ENCODE data around the gene ACADL. TPM values are rescaled to one million over a fixed set of nuclear protein-coding genes. Genes with fewer than 3 reads are reported as not detected.

ACADL gene
- total and polyA plus RNA-seq, 2 donors (not counting 3 experiments of a cell fraction or from before 2014, with no cell fraction given): not detected

DNA sequence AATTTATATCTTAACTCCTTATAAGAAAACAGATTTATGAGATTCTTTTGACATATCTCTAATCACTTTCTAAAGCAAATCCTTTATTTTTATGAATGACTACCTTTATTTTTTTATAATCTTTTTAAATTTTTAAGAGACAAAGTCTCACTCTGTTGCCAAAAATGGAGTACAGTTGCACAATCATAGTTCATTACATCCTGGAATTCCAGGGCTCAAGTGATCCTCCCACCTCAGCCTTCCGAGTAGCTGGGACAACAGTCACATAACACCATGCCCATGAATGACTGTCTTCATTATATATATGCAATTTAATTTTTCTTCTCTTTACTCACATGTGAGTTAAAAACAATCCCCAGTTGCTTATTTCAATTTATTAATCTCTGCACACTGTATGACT lies 21.7 kb downstream of the ACADL start:
- intact Hi-C loops (cut with micrococcal nuclease): no loop called here
- no peak for FAIRE-seq
- POLR2A ChIA-PET: no interaction called here

More for the DNA sequence above, 21.7 kb downstream of the ACADL start:
- Histone ChIP-seq H3K4me1 (ENCODE audit: control insufficient read depth, extremely low read depth, insufficient read depth, low read length) (peaks cover 3% of the 10 kb centered on the region), H3K9ac (replicated peaks; ENCODE audit: extremely low read depth, insufficient read depth, low read length) (no peak overlapping the region), H3K4me3 (replicated peaks in 1 of 3; ENCODE audit: insufficient read depth in 1 of 3, low read depth in 1 of 3, low read length in 3 of 3) (no peak overlapping the region), H3K79me2 (ENCODE audit: control insufficient read depth, insufficient read depth, low read length) (no peaks in the 10 kb centered on the region), H3K27me3 (ENCODE audit: control insufficient read depth in 2 of 2, insufficient read depth in 2 of 2, low read length in 2 of 2) (peaks cover 0 to 14% of the 10 kb centered on the region in 2 experiments), H2AFZ (ENCODE audit: low read depth, low read length) (no peak overlapping the region), H4K20me1 (replicated peaks; ENCODE audit: control insufficient read depth, extremely low read depth, insufficient read depth, low read length) (no peaks in the 10 kb centered on the region), H3K27ac (ENCODE audit: insufficient read depth, low read depth, low read length) (no peak overlapping the region), H3K36me3 (ENCODE audit: control insufficient read depth in 2 of 2, extremely low read depth in 1 of 2, insufficient read depth in 2 of 2, low read length in 2 of 2) (no peaks in the 10 kb centered on the region), H3K9me3 (replicated peaks; ENCODE audit: control insufficient read depth, insufficient read depth, low read length) (no peaks in the 10 kb centered on the region), H3K9me1 (replicated peaks; ENCODE audit: control insufficient read depth, extremely low read depth, insufficient read depth, low read length) (no peaks in the 10 kb centered on the region), H3K4me2 (ENCODE audit: insufficient read depth, low read length) (no peak overlapping the region)
- no peak for TF ChIP-seq POLR2A (IDR thresholded peaks at IDR 0.05; ENCODE audit: low read depth, low read length)
- TF ChIP-seq, protein P1, sequence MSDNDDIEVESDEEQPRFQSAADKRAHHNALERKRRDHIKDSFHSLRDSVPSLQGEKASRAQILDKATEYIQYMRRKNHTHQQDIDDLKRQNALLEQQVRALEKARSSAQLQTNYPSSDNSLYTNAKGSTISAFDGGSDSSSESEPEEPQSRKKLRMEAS (IDR thresholded peaks at IDR 0.05; ENCODE audit: insufficient read depth, insufficient read length): no peak
- no peak for TF ChIP-seq JUN (IDR thresholded peaks at IDR 0.05; ENCODE audit: borderline replicate concordance, insufficient read depth, insufficient read length, low read depth)
- TF ChIP-seq POLR2AphosphoS5 (IDR thresholded peaks at IDR 0.05; ENCODE audit: insufficient read depth, low read depth, low read length): no peak
- TF ChIP-seq EZH2 (IDR thresholded peaks at IDR 0.05; ENCODE audit: borderline replicate concordance, low read depth, low read length, severe bottlenecking): no peak
- TF ChIP-seq, protein P2, sequence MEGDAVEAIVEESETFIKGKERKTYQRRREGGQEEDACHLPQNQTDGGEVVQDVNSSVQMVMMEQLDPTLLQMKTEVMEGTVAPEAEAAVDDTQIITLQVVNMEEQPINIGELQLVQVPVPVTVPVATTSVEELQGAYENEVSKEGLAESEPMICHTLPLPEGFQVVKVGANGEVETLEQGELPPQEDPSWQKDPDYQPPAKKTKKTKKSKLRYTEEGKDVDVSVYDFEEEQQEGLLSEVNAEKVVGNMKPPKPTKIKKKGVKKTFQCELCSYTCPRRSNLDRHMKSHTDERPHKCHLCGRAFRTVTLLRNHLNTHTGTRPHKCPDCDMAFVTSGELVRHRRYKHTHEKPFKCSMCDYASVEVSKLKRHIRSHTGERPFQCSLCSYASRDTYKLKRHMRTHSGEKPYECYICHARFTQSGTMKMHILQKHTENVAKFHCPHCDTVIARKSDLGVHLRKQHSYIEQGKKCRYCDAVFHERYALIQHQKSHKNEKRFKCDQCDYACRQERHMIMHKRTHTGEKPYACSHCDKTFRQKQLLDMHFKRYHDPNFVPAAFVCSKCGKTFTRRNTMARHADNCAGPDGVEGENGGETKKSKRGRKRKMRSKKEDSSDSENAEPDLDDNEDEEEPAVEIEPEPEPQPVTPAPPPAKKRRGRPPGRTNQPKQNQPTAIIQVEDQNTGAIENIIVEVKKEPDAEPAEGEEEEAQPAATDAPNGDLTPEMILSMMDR (IDR thresholded peaks at IDR 0.05; ENCODE audit: extremely low read depth in 1 of 2, insufficient read depth in 1 of 2, low read depth in 1 of 2, low read length in 2 of 2): no peak
- TF ChIP-seq GATA2 (IDR thresholded peaks at IDR 0.05; ENCODE audit: insufficient read depth, insufficient read length, low read depth, low read length): no peak
- TF ChIP-seq MYC (IDR thresholded peaks at IDR 0.05; ENCODE audit: low read depth, low read length): no peak
- TF ChIP-seq FOS (IDR thresholded peaks at IDR 0.05; ENCODE audit: borderline replicate concordance, insufficient read depth, low read length): no peak
- CTCF ChIA-PET: interaction anchor here (1.0 to 1.4 kb wide), 3 partner anchors 9 to 300 kb away, joined by 3 to 5 read pairs (median 4); no protein-coding TSS in a partner anchor
- no peak for DNase-seq (ENCODE audit: low read depth, low spot score)
- no TSS peak for BruUV-seq (replicated peaks)
- dilution Hi-C loops (cut with MboI; ENCODE audit: extremely low pct_ligation_motif_present, low sequenced_read_pairs): no loop called here

All from endothelial cell of umbilical vein (primary cell).